HL-60 (cell line): Measurements from ENCODE around the gene LPCAT2.

Experiments used
- DNase-seq, 2 experiments: peaks; one replicate each; pipeline ENCODE4 v3.0.0-alpha.2; 2010 to 2020; ENCODE audit warnings: low read depth in 1 of 2, low spot score in 1 of 2
- H3K27ac ChIP-seq: fragments of 250-450 bp; sonication (Bioruptor Pico); replicated peaks from 2 replicates; pipeline ENCODE4 v1.5.1; 2020; ENCODE audit warnings: mild to moderate bottlenecking, moderate library complexity
- H3K27me3 ChIP-seq: fragments of 250-450 bp; sonication (Bioruptor Pico); 2 replicates; pipeline ENCODE4 v1.5.1; 2021; ENCODE audit warnings: mild to moderate bottlenecking, moderate library complexity; ENCODE audit not compliant: insufficient read depth, poor library complexity, severe bottlenecking
- H3K4me3 ChIP-seq: replicated peaks from 2 replicates; pipeline ENCODE4 v1.5.1; 2011; ENCODE audit warnings: mild to moderate bottlenecking, control low read depth, low read length; ENCODE audit not compliant: insufficient read depth
- GABPA ChIP-seq: IDR thresholded peaks from 2 replicates; pipeline ENCODE4 v1.6.1; 2012; ENCODE audit warnings: low read depth
- POLR2AphosphoS5 ChIP-seq: IDR thresholded peaks from 2 replicates; pipeline ENCODE4 v1.6.1; 2012; ENCODE audit warnings: low read depth
- REST ChIP-seq: IDR thresholded peaks from 2 replicates; pipeline ENCODE4 v1.6.1; 2012; ENCODE audit warnings: low read depth; ENCODE audit not compliant: insufficient replicate concordance
- SPI1 ChIP-seq: IDR thresholded peaks from 2 replicates; pipeline ENCODE4 v1.6.1; 2012; ENCODE audit warnings: low read depth, mild to moderate bottlenecking, borderline replicate concordance
- TF ChIP-seq, protein P1 (sequence below): IDR thresholded peaks from one replicate; pipeline ENCODE4 v1.5.1; 2011; ENCODE audit warnings: low read length, control low read depth, inconsistent platforms; ENCODE audit not compliant: insufficient read depth

LPCAT2 gene

DNA sequence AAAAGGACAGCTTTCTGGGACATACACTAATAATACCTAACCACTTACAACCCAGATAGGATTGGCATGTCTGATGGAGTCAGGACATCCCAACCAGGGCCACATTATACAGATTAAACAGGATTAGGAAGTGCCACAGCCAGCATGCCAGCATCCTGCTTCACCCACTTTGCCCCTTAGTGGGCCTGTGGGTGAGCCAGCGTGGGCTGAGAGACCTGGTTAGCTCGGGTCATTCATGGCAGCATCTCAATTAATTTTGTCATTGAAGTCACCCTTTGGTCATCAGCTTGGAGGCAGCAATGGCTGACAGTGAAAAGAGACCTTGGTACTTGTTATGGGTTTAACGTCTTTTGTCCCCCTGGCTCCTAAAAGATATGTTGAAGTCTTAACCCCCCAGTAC, 117.0 kb downstream of the LPCAT2 start:
- Histone ChIP-seq H3K27ac (no peak overlapping the region), H3K4me3 (no peak overlapping the region), H3K27me3 (no peaks in the 10 kb centered on the region)
- TF ChIP-seq GABPA (no peak), POLR2AphosphoS5 (no peak), SPI1 (no peak), REST (no peak)
- TF ChIP-seq, protein P1, sequence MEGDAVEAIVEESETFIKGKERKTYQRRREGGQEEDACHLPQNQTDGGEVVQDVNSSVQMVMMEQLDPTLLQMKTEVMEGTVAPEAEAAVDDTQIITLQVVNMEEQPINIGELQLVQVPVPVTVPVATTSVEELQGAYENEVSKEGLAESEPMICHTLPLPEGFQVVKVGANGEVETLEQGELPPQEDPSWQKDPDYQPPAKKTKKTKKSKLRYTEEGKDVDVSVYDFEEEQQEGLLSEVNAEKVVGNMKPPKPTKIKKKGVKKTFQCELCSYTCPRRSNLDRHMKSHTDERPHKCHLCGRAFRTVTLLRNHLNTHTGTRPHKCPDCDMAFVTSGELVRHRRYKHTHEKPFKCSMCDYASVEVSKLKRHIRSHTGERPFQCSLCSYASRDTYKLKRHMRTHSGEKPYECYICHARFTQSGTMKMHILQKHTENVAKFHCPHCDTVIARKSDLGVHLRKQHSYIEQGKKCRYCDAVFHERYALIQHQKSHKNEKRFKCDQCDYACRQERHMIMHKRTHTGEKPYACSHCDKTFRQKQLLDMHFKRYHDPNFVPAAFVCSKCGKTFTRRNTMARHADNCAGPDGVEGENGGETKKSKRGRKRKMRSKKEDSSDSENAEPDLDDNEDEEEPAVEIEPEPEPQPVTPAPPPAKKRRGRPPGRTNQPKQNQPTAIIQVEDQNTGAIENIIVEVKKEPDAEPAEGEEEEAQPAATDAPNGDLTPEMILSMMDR = no peak
- no peak for DNase-seq

- Histone ChIP-seq H3K27ac (no peak overlapping the region), H3K4me3 (no peak overlapping the region), H3K27me3 (no peaks in the 10 kb centered on the region)
- TF ChIP-seq, protein P1 = no peak
- TF ChIP-seq POLR2AphosphoS5 (no peak), SPI1 (no peak), GABPA (no peak), REST (no peak)
- DNase-seq = no peak
Measured at GRCh38 chr16:55628306-55628968, 119.6 kb downstream of the LPCAT2 start.

DNA sequence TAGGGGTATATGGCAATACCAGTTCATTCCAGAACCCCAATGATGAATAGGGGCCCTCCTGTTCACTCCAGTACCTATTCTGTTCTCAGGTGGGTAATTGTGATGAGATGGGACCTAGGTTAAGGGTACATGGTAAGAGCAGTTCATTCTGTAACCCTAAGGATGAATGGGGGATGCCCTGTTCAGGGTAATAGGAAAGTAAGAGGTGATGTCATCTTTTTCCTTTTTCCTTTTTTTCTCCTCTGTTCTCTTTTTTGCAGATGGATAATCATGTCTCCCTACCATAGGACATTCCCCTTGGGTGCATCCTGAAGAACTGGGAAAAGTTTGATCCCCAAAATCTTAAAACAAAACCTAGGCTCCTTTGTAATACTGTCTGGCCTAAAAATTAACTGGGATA, 121.9 kb downstream of the LPCAT2 start:
- no peak for DNase-seq
- H3K27me3 ChIP-seq = no peaks in the 10 kb centered on the region
- no peak overlapping the region for H3K27ac ChIP-seq
- TF ChIP-seq GABPA (no peak), SPI1 (no peak), POLR2AphosphoS5 (no peak), REST (no peak)
- TF ChIP-seq, protein P1 = no peak
- H3K4me3 ChIP-seq = no peak overlapping the region
